IgD-negative memory B cell (primary cell): ENCODE measurements around the gene ZG16. TPM values are rescaled to one million over a fixed set of nuclear protein-coding genes. Genes with fewer than 3 reads are reported as not detected.

Experiments
- H3K27ac Mint-ChIP-seq, 3 donors: one replicate each; pipeline ENCODE4 v1.8.0; 2020 to 2022; ENCODE audit warnings: mild to moderate bottlenecking in 3 of 3, mixed read lengths in 3 of 3, moderate library complexity in 1 of 3
- H3K27me3 Mint-ChIP-seq: one replicate; pipeline ENCODE4 v1.8.0; 2021; ENCODE audit warnings: mixed read lengths
- H3K36me3 Mint-ChIP-seq: one replicate; pipeline ENCODE4 v1.8.0; 2020; ENCODE audit warnings: mild to moderate bottlenecking, mixed read lengths
- H3K4me1 Mint-ChIP-seq, 3 donors: one replicate each; pipeline ENCODE4 v1.8.0; 2020 to 2022; ENCODE audit warnings: mixed read lengths in 3 of 3, mild to moderate bottlenecking in 1 of 3
- H3K4me3 Mint-ChIP-seq, 4 donors: one replicate each; pipeline ENCODE4 v1.8.0; 2020 to 2022; ENCODE audit warnings: mild to moderate bottlenecking in 4 of 4, mixed read lengths in 4 of 4, moderate library complexity in 3 of 4
- H3K9me3 Mint-ChIP-seq, 3 donors: one replicate each; pipeline ENCODE4 v1.8.0; 2020 to 2021; ENCODE audit warnings: mixed read lengths in 3 of 3, mild to moderate bottlenecking in 1 of 3
- polyA plus RNA-seq: library from polyadenylated mRNA; unstranded; fragments of 300-500 nt; fragmentation: Illumina TruSeq; gene quantifications from one replicate; pipeline ENCODE4 v1.2.3, GENCODE V29; 2021

ZG16 gene
- polyA plus RNA-seq, 1 donor from 2014 or later = not detected

- peaks cover 25 to 49% (median 39%) of the 10 kb centered on the region in 3 donors for H3K4me1 Mint-ChIP-seq
- H3K36me3 Mint-ChIP-seq = peaks cover 5% of the 10 kb centered on the region
- peak overlapping the region; percentile 86 to 99 (median 94) for H3K4me3 Mint-ChIP-seq
- peak overlapping the region in 1 of 3 donors; percentile 85 for H3K27ac Mint-ChIP-seq
- no peaks in the 10 kb centered on the region for H3K9me3 Mint-ChIP-seq
- peaks cover 3% of the 10 kb centered on the region for H3K27me3 Mint-ChIP-seq
These were observed 36.5 kb downstream of the ZG16 start for GRCh38 chr16:29814592-29814991.

- H3K36me3 Mint-ChIP-seq = peaks cover 5% of the 10 kb centered on the region
- no peaks in the 10 kb centered on the region for H3K9me3 Mint-ChIP-seq
- peaks cover 31 to 52% (median 41%) of the 10 kb centered on the region in 3 donors for H3K4me1 Mint-ChIP-seq
- H3K4me3 Mint-ChIP-seq = peak overlapping the region; percentile 89 to 99 (median 98)
- H3K27ac Mint-ChIP-seq = peak overlapping the region; percentile 85 to 99 (median 95)
- peaks cover 3% of the 10 kb centered on the region for H3K27me3 Mint-ChIP-seq
These were observed 37.1 kb downstream of the ZG16 start for GRCh38 chr16:29815032-29815721.

- Mint-ChIP-seq H3K4me1 (peaks cover 36 to 48% (median 37%) of the 10 kb centered on the region in 3 donors), H3K9me3 (no peaks in the 10 kb centered on the region), H3K27me3 (peaks cover 2% of the 10 kb centered on the region), H3K36me3 (peaks cover 5% of the 10 kb centered on the region), H3K4me3 (peak within 1 kb of the TSS; percentile 89 to 99 (median 98)), H3K27ac (peak within 1 kb of the TSS; percentile 89 to 99 (median 95))
These were observed 38.0 kb downstream of the ZG16 start, which contains the start of gene PAGR1 for GRCh38 chr16:29815793-29816693. Gene PAGR1, plus strand, starts transcription at chr16:29816152. Its CDS starts 374 bp downstream, at chr16:29816526.

- H3K4me1 Mint-ChIP-seq = peaks cover 35 to 42% (median 40%) of the 10 kb centered on the region in 3 donors
- H3K27me3 Mint-ChIP-seq = peaks cover 2% of the 10 kb centered on the region
- H3K9me3 Mint-ChIP-seq = no peaks in the 10 kb centered on the region
- peaks cover 5% of the 10 kb centered on the region for H3K36me3 Mint-ChIP-seq
- peak overlapping the region; percentile 89 to 99 (median 98) for H3K4me3 Mint-ChIP-seq
- H3K27ac Mint-ChIP-seq = peak overlapping the region; percentile 89 to 99 (median 95)
These were observed 38.8 kb downstream of the ZG16 start for GRCh38 chr16:29816694-29817441.

- Mint-ChIP-seq H3K9me3 (no peaks in the 10 kb centered on the region), H3K27ac (peak overlapping the region in 2 of 3 donors; percentile 17 to 70), H3K4me1 (peaks cover 37 to 40% (median 40%) of the 10 kb centered on the region in 3 donors), H3K27me3 (peaks cover 2% of the 10 kb centered on the region), H3K36me3 (peaks cover 5% of the 10 kb centered on the region), H3K4me3 (peak overlapping the region; percentile 1 to 93 (median 88))
These were observed 40.0 kb downstream of the ZG16 start for GRCh38 chr16:29818082-29818481.

- peak overlapping the region in 1 of 3 donors; percentile 88 for H3K27ac Mint-ChIP-seq
- H3K9me3 Mint-ChIP-seq = no peaks in the 10 kb centered on the region
- H3K4me1 Mint-ChIP-seq = peaks cover 37 to 40% (median 40%) of the 10 kb centered on the region in 3 donors
- H3K27me3 Mint-ChIP-seq = peaks cover 2% of the 10 kb centered on the region
- H3K4me3 Mint-ChIP-seq = peak overlapping the region; percentile 92 to 98 (median 94)
- peaks cover 5% of the 10 kb centered on the region for H3K36me3 Mint-ChIP-seq
These were observed 41.5 kb downstream of the ZG16 start for GRCh38 chr16:29819506-29819905.

- peak within 1 kb of the TSS; percentile 92 to 98 (median 94) for H3K4me3 Mint-ChIP-seq
- peaks cover 2% of the 10 kb centered on the region for H3K27me3 Mint-ChIP-seq
- H3K4me1 Mint-ChIP-seq = peaks cover 38 to 41% (median 40%) of the 10 kb centered on the region in 3 donors
- H3K9me3 Mint-ChIP-seq = no peaks in the 10 kb centered on the region
- peaks cover 5% of the 10 kb centered on the region for H3K36me3 Mint-ChIP-seq
- H3K27ac Mint-ChIP-seq = peak within 1 kb of the TSS; percentile 88 to 97 (median 93)
These were observed 42.2 kb downstream of the ZG16 start, which contains the start of gene MVP for GRCh38 chr16:29820271-29820701. Gene MVP, plus strand, starts transcription at chr16:29820462. Its CDS starts 10,088 bp downstream, at chr16:29830550.

- Mint-ChIP-seq H3K9me3 (no peaks in the 10 kb centered on the region), H3K27ac (peak overlapping the region; percentile 88 to 97 (median 93)), H3K36me3 (peaks cover 5% of the 10 kb centered on the region), H3K27me3 (no peaks in the 10 kb centered on the region), H3K4me1 (peaks cover 35 to 38% (median 36%) of the 10 kb centered on the region in 3 donors), H3K4me3 (peak overlapping the region; percentile 92 to 98 (median 94))
These were observed 42.9 kb downstream of the ZG16 start for GRCh38 chr16:29820730-29821642.

- peak overlapping the region; percentile 92 to 98 (median 94) for H3K4me3 Mint-ChIP-seq
- no peaks in the 10 kb centered on the region for H3K9me3 Mint-ChIP-seq
- peaks cover 5% of the 10 kb centered on the region for H3K36me3 Mint-ChIP-seq
- H3K27ac Mint-ChIP-seq = peak overlapping the region; percentile 88 to 97 (median 93)
- H3K27me3 Mint-ChIP-seq = no peaks in the 10 kb centered on the region
- H3K4me1 Mint-ChIP-seq = peaks cover 34 to 38% (median 35%) of the 10 kb centered on the region in 3 donors
These were observed 43.6 kb downstream of the ZG16 start for GRCh38 chr16:29821643-29822115.

- Mint-ChIP-seq H3K27me3 (no peaks in the 10 kb centered on the region), H3K4me3 (peak overlapping the region in 3 of 4 donors; percentile 7 to 45 (median 23)), H3K4me1 (peaks cover 19 to 23% (median 20%) of the 10 kb centered on the region in 3 donors), H3K27ac (peak overlapping the region in 1 of 3 donors; percentile 8), H3K9me3 (no peaks in the 10 kb centered on the region), H3K36me3 (no peaks in the 10 kb centered on the region)
These were observed 46.6 kb downstream of the ZG16 start for GRCh38 chr16:29824589-29825144.

GRCh38 chr16:29825145-29826044 is 47.3 kb downstream of the ZG16 start:
- H3K36me3 Mint-ChIP-seq = no peaks in the 10 kb centered on the region
- no peaks in the 10 kb centered on the region for H3K27me3 Mint-ChIP-seq
- H3K27ac Mint-ChIP-seq = peak overlapping the region in 1 of 3 donors; percentile 8
- peaks cover 11 to 20% (median 16%) of the 10 kb centered on the region in 3 donors for H3K4me1 Mint-ChIP-seq
- peak overlapping the region in 3 of 4 donors; percentile 7 to 45 (median 23) for H3K4me3 Mint-ChIP-seq
- no peaks in the 10 kb centered on the region for H3K9me3 Mint-ChIP-seq

GRCh38 chr16:29826342-29826695 is 48.3 kb downstream of the ZG16 start:
- Mint-ChIP-seq H3K27ac (no peak overlapping the region), H3K9me3 (no peaks in the 10 kb centered on the region), H3K4me3 (no peak overlapping the region)

More at GRCh38 chr16:29826342-29826695, 48.3 kb downstream of the ZG16 start:
- H3K4me1 Mint-ChIP-seq = peaks cover 4 to 20% (median 12%) of the 10 kb centered on the region in 3 donors
- H3K36me3 Mint-ChIP-seq = no peaks in the 10 kb centered on the region
- H3K27me3 Mint-ChIP-seq = no peaks in the 10 kb centered on the region
